Stimulated activated CD4-positive, alpha-beta T cell treated with anti-CD3 and anti-CD28 coated beads, Interleukin-4, amount 100 ng/mL, for 1 hour (primary cell): ENCODE data around the gene MTG1.
"Not testable (repeated sequence)": the region's sequence is repeated elsewhere in the genome, so short reads cannot be mapped to it uniquely, and the experiment has no call there.

Experiments
- DNase-seq: peaks from one replicate; pipeline ENCODE4 v3.0.0-alpha.2; 2020

MTG1 gene

DNA sequence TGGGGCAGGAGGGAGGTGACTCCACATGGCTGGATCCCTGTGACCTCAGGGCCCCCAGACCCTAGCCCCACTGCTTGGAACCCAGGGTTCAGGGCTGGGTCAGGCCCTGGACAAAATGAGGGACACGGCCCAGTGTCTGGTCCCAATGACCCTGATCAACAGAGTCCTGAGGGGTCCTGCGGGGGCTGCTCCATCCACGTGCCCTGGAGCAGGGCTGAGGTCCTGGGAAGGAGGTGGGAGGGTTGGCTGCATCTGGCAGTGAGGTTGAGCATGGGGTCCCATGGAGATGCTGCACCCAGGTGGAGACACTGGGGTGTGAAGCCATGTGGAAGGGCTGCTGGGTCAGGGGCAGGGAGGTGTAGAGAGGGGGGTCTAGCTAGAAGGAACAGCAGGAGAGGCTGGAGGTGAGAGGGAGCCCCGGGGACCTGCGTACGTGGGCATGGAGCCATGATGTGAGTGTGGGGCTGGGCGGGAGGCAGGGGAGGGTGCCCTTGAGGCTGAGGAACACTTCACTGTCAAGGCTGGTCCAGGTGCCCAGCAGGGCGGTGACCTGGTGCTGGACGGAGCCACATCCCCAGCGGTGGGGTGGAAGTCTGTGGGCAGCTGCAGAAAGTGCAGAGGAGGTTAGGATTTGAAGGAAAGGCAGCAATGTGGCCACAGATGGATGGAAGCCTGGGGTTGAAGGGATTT is 60.4 kb downstream of the MTG1 start:
- DNase-seq: no peak

DNA sequence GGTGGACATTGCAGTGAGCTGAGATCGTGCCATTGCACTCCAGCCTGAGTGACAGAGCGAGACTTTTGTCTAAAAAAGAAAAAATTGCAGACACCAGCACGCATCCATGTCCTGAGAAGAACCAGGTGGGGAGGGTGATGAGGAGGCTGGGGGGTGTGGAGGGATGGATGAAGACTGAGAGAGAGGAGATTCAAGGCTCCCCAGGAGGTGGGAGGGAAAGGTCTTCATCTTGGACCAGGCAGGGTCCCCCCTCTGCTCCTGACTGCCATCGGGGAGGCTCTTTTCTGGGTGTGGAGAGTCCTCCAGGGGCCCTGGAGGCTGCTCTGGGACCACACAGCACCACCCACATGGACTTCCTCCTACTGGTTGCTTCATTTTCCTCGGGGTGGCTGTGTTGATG is 61.2 kb downstream of the MTG1 start:
- DNase-seq: no peak

DNA sequence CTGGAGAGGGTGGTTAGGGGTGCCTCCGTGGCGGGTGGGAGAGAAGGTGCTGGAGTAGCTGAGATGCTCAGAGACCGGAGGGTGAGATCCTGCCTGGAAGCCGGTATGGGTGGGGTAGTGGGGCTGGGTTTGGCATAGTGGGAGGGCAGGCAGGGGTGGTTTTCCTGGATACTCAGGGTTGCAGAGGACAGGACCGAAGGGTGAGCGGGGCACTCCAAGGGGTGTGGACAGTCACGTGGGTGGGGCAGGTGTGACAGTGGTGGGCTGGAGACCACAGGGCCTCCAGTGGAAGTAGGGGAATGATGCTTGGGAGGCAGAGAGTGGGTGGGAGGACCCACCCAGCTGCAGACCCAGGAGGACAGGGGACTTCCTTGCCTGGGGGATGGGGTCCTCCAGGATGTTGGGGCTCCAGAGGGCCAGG is 61.7 kb downstream of the MTG1 start:
- no peak for DNase-seq

DNA sequence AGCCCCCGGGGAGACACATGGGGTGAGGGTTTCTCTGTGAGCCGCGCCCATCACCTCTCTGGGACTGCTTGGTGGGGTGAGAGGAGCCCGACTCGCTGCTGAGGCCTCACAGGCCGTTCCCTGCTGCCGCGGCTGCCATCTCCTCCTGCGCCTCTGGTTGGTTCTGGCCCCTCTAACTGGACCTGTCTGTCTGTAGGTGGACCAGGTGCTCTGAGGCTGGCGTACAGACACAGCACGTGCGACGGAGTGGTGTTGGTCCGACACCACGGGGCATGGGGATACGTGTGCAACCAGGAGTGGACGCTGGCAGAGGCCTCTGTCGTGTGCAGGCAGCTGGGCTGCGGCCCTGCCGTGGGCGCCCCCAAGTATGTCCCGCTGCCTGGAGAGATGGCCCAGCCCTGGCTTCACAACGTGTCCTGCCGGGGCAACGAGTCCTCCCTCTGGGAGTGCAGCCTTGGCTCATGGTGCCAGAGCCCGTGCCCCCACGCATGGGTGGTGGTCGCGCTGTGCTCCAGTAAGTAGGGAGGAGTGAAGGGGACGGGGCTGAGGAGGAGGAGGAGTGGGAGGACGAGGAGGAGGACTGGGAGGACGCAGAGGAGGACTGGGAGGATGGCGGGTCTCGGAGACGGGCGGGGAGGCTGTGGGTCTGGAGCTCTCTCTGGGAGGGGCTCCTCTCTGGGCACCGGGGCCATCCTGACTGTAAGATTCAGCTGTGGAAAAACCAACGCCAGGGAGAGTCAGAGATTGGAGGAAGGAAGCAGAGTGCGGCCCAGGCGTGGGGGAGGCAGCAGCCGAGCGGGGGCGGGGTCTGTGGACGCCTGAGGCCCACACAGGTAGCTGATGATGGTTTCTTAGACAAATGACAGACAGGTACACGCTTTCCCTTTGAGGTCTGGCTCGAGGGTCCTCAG is 62.3 kb downstream of the MTG1 start:
- no peak for DNase-seq

DNA sequence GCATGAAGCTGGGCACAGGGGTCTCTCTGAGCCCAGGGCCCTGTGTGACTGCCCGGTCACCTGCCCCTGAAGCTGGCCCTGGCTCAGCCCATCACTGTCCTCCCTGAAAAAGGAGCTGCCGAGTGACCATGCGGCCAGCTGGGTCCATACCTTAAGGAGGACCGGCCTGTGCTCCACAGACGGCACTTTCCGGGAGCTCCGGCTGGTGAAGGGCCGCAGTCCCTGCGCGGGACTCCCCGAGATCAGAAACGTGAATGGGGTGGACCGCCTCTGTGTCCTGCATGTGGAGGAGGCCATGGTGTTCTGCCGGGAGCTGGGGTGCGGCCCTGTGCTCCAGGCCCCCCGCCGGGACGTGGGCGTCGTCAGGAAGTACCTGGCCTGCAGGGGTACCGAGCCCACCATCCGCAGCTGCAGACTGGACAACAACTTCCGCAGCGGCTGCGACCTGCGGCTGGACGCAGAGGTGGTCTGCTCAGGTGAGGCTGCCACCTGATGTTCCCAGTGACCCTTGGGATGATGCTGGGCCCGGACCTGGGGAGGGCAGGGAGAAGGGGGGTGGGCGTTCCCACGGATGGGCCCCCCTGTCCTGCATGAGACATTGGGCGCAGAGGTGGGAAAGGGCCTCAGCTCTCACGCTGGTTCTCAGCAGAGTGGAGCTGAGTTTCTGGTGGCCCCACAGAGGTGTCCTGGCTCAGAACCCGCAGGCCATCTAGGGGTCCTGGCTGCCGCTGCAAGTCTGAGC is 63.3 kb downstream of the MTG1 start:
- no peak for DNase-seq

DNA sequence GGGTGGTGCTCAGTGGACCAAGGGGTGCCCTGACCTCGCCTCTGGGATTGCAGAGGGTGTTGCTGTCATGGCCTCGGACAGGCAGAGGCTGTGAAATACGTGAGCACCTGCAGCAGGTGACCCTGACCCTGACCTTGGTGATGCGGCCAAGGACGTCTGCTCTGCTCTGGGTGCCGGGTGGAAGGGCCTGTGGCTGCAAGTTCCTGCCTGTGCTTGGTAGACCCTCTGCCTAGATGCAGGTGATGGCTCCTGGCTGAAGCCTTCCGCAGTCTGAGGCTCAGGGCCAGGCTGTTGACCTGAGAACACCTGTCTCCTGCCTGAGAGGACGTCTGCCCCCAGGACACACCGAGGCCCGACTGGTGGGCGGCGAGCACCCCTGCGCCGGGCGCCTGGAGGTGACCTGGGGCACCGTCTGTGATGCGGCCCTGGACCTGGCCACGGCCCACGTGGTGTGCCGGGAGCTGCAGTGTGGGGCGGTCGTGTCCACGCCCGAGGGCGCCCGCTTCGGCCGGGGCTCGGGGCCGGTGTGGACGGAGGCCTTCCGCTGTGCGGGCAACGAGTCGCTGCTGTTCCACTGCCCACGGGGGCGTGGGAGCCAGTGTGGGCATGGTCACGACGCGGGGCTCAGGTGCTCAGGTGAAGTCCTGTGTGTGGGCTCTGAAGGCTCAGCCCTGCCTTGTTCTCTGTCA is 64.2 kb downstream of the MTG1 start:
- DNase-seq: no peak

DNA sequence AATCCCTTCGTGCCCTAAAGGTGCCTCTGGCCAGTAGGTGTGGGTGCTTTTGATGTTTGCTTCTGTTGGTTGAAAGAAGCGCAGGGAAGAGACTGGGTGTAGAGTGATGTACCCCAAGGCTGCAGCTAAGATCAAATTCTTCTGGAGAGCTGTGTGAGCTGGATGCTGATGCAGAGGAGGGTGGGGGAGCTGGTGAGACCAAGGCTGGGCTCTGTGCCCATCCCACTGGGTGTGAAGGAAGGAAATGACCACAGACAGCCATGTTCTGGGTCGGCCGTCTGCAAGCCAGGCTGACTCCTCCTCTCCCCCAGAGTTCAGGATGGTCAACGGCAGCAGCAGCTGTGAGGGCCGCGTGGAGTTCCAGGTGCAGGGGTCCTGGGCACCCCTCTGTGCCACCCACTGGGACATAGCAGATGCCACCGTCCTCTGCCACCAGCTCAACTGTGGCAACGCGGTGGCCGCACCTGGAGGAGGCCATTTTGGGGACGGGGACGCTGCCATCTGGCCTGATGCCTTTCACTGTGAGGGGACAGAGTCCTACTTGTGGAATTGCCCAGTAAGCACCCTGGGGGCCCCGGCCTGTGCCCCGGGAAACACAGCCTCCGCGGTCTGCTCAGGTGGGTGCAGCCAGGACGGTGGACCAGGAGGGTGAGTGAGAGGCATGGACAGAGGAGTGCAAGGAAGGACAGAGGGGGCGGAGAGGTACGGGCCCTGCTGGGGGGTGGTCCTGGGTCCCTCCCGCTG is 64.9 kb downstream of the MTG1 start:
- no peak for DNase-seq

DNA sequence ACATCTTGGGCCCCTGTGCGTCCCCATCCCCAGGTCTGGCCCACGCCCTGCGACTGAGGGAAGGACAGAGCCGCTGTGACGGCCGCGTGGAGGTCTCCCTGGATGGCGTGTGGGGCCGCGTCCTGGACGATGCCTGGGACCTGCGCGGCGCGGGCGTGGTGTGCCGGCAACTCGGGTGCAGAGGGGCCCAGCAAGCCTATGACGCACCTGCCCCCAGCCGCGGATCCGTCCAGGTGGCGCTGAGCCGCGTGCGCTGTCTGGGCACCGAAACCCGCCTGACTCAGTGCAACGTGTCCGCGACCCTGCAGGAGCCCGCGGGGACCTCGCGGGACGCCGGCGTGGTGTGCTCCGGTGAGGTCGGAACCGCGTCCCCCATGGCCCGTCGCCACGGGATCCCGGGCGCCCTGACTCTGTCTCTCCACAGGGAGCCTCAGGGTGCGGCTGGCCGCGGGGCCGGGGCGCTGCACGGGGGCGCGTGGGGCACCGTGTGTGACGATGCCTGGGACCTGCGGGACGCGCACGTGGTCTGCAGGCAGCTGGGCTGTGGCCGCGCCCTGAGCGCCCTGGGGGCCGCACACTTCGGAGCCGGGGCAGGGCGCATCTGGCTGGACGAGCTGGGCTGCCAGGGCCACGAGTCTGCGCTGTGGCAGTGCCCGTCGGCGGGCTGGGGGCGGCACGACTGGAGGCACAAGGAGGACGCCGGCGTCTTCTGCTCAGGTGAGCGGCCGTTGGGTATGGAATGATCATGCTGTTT is 65.7 kb downstream of the MTG1 start:
- DNase-seq: no peak

DNA sequence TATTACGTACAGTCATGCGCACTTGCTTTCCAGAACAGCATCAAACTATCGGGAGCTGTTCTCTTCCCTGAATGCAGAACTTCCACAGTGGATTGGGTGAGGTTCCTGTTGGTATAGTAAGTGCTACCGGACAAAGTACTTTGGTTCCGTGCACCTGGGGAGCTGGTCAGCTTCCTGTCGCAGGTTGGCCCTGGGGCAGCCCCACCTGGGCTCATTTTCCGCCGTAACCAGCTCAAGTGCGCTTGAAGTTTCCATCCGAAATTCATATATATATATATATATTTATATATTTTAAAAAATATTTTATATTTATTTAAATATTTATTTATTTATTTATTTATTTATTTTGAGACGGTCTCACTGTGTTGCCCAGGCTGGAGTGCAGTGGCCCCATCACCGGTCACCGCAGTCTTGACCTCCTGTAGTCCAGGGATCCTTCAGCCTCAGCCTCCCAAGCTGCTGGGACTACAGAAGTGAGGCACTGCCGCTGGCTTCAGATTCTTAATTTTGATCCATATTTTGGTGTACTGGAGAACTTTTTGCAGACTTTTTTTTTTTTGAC is 66.3 kb downstream of the MTG1 start:
- no peak for DNase-seq

DNA sequence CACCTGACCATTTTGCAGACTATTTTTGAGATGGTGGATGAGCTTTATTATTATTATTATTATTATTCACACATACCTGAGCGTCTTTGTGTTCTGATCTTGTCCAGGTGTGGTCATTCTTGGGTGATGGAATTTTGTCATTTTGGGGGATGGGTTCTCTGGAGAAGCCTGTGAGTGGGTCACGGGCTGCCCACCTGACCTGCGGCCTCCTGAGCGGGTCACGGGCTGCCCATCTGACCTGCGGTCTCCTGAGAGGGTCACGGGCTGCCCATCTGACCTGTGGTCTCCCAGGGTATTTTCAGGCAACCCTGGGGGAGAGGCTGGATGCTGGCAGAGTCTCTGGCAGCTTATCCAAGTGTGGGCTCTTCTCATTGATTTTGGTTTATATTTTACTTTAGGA is 67.1 kb downstream of the MTG1 start:
- DNase-seq: no peak

DNA sequence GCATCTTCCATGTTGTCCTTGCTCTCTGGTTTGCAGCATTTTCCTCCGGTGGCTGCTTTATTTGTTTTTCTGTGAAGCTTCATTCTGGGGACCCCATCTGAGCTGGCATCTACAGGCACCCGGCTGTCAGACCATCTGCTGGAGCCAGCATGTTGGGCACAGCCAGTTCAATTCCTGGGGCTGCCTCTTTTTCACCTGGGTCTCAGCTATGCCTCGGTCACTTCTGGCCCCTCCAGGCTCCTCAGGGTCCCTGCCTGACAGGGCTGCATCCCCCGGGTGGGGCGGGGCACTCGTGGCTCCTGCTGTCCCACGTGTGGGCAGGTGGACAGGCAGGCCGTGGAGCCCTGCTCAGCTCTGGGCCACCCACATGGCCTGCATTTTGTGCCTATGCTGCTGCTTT is 67.9 kb downstream of the MTG1 start:
- no peak for DNase-seq

DNA sequence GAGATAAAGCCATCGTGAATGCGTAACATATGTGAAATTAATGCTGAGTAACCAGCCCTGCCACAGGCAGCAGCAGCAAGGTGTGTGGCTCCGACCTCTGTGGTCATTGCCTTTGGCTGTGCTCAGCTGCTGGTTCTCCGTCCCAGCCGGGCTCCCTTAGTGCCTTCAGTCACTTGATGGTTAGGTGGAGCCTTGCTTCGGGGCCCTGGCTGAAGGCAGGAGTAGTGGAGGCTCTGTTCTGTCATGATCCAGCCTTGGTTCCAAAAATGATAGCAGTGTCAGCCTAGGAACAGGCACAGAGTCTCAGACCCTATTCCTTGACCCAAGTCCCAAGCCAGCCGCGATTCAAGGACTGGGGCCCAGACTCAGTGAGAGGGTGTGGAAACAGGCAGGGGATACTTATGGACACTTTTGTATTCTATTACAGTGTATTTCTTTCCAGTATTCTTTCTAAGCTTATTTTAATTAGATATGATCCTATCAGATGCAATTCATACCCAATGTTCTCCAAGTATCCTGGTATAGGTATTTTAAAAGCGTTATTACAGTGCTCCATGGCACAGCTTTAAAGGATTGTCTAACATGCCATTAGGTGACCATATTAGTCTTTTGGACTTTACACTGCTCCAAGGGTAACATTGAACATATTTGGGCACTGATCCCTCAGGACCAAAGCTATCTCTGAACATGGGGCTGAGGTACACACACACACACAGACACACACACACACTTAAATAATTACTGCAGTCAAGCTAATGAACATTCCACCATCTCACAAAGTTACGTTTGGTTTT is 68.8 kb downstream of the MTG1 start:
- DNase-seq: no peak

DNA sequence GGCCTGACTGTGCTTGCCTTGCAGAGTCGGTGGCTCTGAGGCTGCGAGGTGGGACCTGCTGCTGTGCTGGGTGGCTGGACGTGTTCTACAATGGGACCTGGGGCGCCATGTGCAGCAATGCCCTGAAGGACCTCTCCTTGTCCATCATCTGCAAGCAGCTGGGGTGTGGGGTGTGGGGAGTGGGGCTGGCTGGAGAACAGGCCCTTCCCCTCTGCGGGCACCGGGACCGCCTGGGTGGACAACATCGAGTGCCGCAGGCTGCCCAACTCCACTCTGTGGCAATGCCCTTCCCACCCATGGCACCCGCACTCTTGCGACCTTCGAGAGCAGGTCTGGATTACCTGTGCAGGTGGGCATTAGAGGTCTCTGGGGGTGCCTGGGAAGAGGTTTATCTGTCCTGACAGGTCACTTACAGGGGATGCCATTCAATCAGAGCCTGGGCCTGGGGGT is 70.7 kb downstream of the MTG1 start:
- no peak for DNase-seq

DNA sequence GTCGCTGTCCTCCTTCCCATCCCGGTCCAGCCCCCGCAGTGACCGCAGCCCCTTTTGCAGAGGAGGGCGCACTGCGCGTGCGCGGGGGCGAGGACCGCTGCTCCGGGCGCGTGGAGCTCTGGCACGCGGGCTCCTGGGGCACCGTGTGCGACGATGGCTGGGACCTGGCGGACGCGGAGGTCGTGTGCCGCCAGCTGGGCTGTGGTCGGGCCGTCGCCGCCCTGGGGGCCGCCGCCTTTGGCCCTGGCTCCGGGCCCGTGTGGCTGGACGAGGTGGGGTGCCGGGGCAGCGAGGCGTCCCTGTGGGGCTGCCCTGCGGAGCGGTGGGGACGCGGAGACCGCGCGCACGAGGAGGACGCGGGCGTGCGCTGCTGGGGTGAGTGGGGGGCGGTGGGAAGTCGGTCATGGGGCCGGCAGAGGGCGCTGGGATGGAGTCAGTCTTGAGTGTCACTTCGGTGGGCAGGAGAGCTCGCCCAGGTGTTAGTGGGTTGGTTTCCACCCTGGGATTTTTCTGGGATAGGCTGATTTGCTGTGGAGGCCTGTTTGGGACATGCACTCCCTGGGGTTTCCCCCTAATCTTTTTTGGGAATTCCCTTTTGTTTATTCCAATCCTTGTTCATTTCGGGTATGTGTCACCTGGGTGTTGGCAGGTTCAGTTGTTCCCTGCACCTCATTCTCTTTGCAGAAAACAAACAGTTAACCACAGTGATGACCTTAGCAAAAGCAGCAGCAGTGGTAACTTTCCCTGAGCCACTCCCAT is 71.4 kb downstream of the MTG1 start:
- DNase-seq: no peak

DNA sequence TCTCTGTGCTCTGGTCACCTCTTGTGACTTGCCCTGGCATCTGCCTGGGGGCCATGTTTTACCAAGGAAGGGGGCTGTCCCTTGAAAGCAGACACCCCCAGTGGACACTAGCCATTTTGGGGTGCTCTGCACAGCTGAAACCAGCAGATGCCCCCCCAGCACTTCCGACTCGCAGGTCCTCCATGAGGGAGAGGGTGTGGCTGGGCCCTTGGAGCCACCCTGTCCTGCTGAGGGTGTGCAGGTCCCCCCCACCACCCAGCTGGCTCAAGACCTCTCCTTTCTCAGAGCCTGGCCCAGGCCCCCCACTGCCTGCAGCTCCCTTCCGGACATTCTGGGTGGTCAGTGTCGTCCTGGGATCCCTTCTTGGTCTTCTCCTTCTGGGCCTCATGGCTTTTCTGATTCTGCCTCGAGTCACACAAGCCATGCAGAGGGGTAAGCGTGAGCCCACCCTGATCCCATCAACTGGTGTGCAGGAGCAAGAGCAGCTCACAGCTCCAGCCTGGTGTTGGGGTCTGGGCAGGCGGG is 72.1 kb downstream of the MTG1 start:
- DNase-seq: no peak

DNA sequence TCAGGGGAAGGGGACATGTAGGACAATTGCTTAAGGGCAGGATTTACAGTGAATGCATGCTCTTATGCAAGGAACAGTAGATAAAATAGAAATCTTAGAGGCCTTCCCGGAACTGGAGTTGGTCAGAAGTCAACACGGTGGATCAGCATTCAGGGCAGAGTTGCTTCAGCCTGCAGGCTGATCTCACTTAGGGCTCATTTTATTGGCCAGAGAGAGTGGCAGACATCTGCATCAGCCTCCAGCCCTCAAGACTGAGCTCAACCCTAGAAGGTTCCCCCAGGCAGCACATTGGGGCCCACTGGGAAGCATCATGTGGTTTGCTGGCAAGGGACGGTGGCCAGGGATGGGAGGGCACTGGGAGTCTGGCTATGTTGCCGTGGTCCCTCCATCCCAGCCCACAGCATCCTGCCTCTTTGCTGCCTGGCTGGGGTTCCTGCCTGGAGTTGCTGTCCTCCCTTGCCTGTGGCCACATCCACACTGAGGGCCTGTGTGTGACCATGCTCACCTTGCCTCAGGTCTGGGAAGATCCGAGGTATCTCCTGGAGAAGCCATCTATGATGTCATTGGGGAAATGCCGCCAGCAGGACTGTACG is 72.8 kb downstream of the MTG1 start:
- DNase-seq: no peak

DNA sequence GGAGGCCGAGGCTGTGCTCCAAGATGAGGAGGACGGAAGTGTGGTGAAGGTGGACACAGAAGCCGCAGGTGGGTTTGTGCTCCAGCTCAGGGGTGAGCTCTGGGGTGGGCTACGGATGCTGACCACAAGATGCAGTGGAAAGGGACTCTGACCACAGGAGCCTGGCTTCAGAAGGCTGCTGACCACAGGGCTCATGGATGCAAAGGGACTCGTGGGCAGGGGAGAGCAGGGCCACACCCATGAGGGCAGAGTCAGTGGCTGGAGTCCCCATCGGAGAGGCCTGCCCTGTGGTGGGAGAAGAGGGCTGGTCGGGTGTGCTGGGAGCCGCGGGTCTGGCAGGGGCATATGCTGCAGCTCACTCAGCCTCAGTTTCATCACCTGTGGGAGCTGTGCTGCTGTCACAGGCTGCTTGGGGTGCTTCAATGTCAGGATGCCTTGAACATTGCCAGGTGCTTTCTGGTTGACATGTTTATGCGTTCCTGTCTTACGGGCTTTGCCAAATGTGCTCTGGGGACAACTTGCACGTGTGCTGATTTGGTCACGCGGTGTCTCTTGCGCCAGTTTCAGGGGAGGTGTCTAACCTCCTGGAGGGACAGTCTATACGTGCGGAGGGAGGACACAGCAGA is 73.4 kb downstream of the MTG1 start:
- no peak for DNase-seq

DNA sequence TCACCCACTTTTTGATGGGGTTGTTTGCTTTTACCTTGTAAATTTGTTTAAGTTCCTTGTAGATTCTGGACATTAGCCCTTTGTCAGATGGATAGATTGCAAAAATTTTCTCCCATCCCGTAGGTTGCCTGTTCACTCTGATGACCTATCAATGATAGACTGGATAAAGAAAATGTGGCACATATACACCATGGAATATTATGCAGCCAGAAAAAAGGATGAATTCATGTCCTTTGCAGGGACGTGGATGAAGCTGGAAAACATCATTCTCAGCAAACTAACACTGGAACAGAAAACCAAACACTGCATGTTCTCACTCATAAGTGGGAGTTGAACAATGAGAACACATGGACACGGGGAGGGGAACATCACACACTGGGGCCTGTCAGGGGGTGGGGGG is 75.2 kb downstream of the MTG1 start:
- not testable (repeated sequence) for DNase-seq
